ENCODE measurements around the gene PARD3B. TPM values are rescaled to one million over a fixed set of nuclear protein-coding genes. Genes with fewer than 3 reads are reported as not detected.

Gene PARD3B
- total RNA-seq, 1 experiment from 2014 or later: 6.4 TPM

DNA sequence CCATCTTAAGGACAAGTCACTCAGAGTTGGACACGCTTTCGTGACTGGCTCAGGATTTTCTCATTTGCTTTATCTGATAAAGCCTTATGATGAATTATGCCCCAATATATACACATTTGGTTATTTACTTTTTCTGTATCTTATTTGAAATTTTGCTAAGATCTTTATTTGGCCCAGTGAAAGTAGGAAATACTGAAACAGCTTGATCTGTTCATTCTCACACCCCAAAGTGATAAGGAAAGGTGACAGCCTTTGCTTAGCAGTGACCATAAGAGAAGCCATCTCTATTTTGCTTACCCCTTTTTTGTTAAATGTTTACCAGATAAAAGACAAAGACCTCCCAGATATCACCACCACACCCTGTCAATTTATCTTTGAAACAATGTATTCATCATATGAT, 428.3 kb downstream of the PARD3B start:
- no peaks in the 10 kb centered on the region for H3K4me1 ChIP-seq (ENCODE audit: insufficient read depth, low read length)
- H2AFZ ChIP-seq (ENCODE audit: low read length): no peak overlapping the region
- H2BK120ac ChIP-seq (ENCODE audit: low read depth, low read length, poor library complexity, severe bottlenecking): no peak overlapping the region
- H3K4me3 Mint-ChIP-seq: no peak overlapping the region
- H3K36me3 Mint-ChIP-seq (ENCODE audit: insufficient read depth in 1 of 3, low read depth in 3 of 3): no peaks in the 10 kb centered on the region
- no peak for DNase-seq
- H3K79me1 ChIP-seq (ENCODE audit: insufficient read depth, low read depth, low read length, poor library complexity, severe bottlenecking): no peaks in the 10 kb centered on the region
- no peak overlapping the region for H3K23ac ChIP-seq (ENCODE audit: insufficient read length, low read depth, low read length)
- H3K4ac ChIP-seq (ENCODE audit: low read depth, low read length): no peak overlapping the region
- H3K14ac ChIP-seq (ENCODE audit: insufficient read depth, low read length): no peak overlapping the region
- H2AK5ac ChIP-seq (ENCODE audit: insufficient read length, low read length): no peak overlapping the region
- no peak overlapping the region for H2BK12ac ChIP-seq (ENCODE audit: insufficient read length, low read depth, low read length)
- H3K27ac ChIP-seq (ENCODE audit: insufficient read length, low read depth, low read length): no peak overlapping the region
- no peak overlapping the region for H2BK15ac ChIP-seq (ENCODE audit: low read depth, low read length)
- H4K8ac ChIP-seq (replicated peaks; ENCODE audit: insufficient read length, low read depth, low read length): no peak overlapping the region
- H3K9me3 Mint-ChIP-seq: no peaks in the 10 kb centered on the region
- no peaks in the 10 kb centered on the region for H3K27me3 Mint-ChIP-seq (ENCODE audit: low read depth)
- H4K20me1 ChIP-seq (ENCODE audit: control insufficient read depth, insufficient read depth, insufficient read length): no peaks in the 10 kb centered on the region
- no peaks in the 10 kb centered on the region for H3K23me2 ChIP-seq (ENCODE audit: insufficient read length, low read depth, low read length, poor library complexity, severe bottlenecking)
- H4K91ac ChIP-seq (ENCODE audit: insufficient read length, low read depth, low read length): no peak overlapping the region
- no peak overlapping the region for H4K5ac ChIP-seq (ENCODE audit: insufficient read length, low read depth, low read length)
- H3T11ph ChIP-seq (ENCODE audit: low read length): no peak overlapping the region
- no peak overlapping the region for H3K4me2 ChIP-seq (ENCODE audit: insufficient read depth, insufficient read length, low read length)
- peaks cover 11 to 13% of the 10 kb centered on the region in 2 experiments for H3K4me1 Mint-ChIP-seq
- no peak overlapping the region for H2BK5ac ChIP-seq (ENCODE audit: insufficient read length, low read length)
- no peak overlapping the region for H3K9ac ChIP-seq (ENCODE audit: extremely low read depth, insufficient read length, low read length)
- no peak for TF ChIP-seq CTCF (conservative IDR thresholded peaks at IDR 0.05)
- H3K27me3 ChIP-seq (ENCODE audit: insufficient read depth, low read length): no peaks in the 10 kb centered on the region
- no peaks in the 10 kb centered on the region for H3K79me2 ChIP-seq (ENCODE audit: insufficient read depth, low read length)
- WGBS (ENCODE audit: extremely low coverage, insufficient read length, low lambda C conversion rate): no CpG with 5 or more reads among the region's 2 CpGs
- H3K9me3 ChIP-seq (ENCODE audit: control insufficient read depth, low read depth, low read length): no peaks in the 10 kb centered on the region
- H3K56ac ChIP-seq (ENCODE audit: insufficient read length, low read depth, low read length): no peak overlapping the region
- no peak overlapping the region for H2BK20ac ChIP-seq (ENCODE audit: low read depth, low read length, poor library complexity, severe bottlenecking)
- no peak overlapping the region for H3K27ac Mint-ChIP-seq
- no peak overlapping the region for H3K18ac ChIP-seq (ENCODE audit: insufficient read length, low read depth, low read length)

Measured in H9 (cell line).